GM12864 (cell line): ENCODE measurements around the gene DLL1.

ENCODE experiments used
- DNase-seq: peaks from one replicate; pipeline ENCODE4 v3.0.0-alpha.2; 2011; ENCODE audit warnings: low read depth
- H3K4me3 ChIP-seq: 2 replicates; pipeline ENCODE4 v1.5.1; 2011; ENCODE audit warnings: mild to moderate bottlenecking, low read depth, low read length, control low read depth
- TF ChIP-seq, protein P1 (sequence below): IDR thresholded peaks from 2 replicates; pipeline ENCODE4 v1.5.1; 2011; ENCODE audit warnings: low read depth, mild to moderate bottlenecking, moderate library complexity, low read length, control low read depth, inconsistent platforms; ENCODE audit errors: missing control alignments

The DLL1 gene

DNA sequence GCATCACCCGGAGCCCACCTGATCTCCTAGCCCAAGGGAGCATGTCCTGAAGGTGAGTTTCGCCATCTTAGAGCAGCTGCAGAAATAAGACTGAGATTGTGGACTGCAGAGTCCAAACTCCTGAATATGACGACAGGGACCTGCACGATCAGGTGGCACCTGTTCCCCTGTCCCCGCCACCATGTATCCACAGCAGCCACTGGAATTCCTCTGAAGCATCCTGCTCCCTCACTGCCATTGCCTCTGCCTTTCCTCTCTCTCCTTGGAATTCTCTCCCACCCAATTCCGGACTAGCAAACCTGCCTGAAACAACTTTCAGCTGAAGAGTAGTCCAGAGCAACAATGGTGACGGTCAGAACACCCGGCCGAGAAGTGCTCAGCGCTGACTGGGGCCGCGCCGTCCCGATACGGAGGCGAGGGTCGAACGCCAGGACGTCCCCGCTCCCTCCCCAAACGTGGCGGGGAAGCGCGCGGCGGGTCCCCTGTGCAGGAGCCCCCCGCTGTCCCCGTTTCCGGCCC, 15.0 kb upstream of the DLL1 start:
- TF ChIP-seq, protein P1, sequence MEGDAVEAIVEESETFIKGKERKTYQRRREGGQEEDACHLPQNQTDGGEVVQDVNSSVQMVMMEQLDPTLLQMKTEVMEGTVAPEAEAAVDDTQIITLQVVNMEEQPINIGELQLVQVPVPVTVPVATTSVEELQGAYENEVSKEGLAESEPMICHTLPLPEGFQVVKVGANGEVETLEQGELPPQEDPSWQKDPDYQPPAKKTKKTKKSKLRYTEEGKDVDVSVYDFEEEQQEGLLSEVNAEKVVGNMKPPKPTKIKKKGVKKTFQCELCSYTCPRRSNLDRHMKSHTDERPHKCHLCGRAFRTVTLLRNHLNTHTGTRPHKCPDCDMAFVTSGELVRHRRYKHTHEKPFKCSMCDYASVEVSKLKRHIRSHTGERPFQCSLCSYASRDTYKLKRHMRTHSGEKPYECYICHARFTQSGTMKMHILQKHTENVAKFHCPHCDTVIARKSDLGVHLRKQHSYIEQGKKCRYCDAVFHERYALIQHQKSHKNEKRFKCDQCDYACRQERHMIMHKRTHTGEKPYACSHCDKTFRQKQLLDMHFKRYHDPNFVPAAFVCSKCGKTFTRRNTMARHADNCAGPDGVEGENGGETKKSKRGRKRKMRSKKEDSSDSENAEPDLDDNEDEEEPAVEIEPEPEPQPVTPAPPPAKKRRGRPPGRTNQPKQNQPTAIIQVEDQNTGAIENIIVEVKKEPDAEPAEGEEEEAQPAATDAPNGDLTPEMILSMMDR = no peak
- peak overlapping the region; percentile 97 for H3K4me3 ChIP-seq
- no peak for DNase-seq

DNA sequence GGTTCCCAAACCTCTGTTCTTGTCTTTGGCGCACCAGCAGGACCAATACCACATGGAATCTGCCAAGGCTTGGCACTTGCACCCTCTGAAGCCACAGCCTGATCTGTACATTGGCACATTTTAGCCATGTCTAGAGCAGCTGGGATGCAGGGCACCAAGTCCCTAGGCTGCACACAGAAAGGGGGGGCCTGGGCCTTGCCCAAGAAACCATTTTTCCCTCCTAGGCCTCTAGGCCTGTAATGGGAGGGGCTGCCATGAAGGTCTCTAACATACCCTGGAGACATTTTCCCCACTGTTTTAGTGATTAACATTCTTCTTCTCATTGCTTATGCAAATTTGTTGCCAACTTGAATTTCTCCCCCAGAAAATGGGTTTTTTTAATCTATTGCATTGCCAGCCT, 10.3 kb upstream of the DLL1 start:
- TF ChIP-seq, protein P1 = no peak
- no peak for DNase-seq
- H3K4me3 ChIP-seq = no peak overlapping the region

DNA sequence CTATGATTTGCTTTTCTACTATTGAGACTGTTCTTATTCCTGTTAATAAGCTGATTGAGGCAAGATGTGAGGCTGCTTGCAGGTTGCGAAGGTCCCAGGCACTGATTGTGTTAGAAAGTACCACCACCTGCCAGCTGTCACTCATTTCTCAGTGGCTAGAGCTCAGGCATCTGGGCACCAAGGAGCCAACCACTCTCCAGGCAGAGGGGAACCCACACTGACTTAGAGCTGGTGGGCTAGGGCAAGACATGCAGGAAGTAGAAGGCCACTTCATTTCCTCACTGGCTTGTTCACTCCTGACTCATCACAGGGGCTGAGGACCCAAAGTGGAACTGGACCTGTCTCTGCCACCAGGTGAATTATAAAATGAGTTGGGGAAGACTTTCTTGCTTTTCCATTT, 7.8 kb upstream of the DLL1 start:
- no peak for DNase-seq
- TF ChIP-seq, protein P1 = no peak
- H3K4me3 ChIP-seq = no peak overlapping the region

DNA sequence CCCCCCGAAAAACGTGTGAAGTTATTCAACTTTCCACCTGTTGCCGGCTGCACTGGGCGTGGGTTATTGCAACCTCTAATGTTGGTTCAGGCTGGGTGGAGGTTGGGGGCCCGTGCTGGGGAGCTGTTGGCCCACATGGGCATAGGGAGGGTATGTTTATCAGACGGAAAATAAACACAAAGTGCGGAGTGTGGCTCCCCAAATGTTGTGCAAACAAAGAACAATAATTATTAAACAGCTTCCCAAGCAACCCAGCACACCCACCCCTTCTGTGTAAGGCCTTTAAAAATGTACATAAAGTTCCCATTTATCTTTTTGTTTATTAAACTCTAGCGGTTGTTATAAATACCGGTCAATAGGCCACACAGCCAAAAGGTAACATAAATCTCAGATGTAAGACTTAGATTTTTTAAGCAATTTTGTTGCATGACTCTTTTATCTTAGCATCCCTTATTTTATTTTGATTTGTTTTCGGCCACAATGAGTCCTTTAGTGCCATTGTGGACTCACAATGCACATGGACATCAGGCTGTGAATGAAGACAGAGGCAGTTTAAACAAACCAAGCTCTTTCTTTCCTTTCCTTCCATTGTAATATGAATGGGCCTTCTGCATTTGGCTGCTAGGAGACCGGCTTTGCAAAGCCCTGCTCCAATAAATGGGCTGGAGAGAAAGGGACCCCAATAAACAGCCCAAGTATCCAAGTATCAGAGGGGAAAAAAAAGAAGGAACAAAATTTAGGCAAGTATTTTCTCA, 6.9 kb upstream of the DLL1 start:
- TF ChIP-seq, protein P1 = no peak
- DNase-seq = no peak
- H3K4me3 ChIP-seq = no peak overlapping the region

DNA sequence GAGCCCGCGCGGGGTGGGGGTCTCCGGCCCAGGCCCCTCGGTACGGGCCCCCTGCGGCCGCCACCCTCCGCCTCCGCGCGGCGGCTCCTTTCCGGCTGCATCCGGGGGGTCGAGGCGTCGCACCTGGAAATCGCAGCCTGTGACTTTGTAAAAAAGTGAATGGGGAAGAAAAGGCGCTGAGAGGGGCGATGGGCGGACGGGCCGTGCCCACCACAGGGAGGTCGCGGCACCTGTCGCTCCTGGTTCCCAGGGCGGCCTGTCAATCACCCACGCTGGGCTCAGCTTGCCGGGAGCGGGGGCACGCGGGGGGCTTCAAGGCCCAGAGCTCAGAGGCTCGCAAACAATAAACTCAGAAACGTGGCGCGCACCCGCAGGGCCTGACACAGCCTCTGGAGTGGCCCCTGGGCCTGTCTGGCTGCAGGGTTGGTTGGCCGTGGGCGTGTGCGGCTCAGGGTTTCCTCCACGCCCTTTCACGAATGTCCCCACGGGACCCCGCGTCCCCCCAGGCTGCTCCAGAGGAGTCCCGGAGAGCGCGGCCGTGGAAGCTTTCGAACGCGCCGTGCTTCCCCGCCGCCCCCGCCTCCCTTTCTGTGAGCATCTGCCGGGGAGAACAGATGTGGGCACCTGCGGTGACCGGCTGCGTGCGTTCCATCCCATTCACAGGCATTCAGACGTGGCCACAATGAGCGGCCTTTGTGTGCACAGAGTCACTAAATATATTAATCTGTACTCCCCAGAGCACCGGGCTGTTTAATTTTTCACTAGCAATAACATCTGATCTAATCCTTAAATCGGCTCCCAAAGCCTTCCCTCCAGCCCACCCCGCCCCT, 6.1 kb upstream of the DLL1 start:
- no peak for DNase-seq
- no peak overlapping the region for H3K4me3 ChIP-seq

DNA sequence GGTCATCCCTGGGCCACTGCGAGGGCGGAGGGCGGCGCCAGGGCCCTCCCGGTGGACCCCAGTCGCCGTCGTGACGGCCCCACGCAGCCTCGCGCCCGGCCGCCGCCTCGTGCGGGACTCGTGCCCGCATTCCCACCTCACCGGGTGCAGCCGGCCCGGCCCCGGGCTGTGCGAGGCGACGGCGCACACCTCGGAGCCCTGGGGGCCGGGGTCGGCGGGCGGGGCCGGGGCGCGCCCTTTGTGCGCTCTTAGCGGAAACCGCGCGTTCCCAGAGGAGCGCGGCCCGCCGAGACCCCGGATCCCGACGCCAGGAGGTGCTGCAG, 5.5 kb upstream of the DLL1 start:
- TF ChIP-seq, protein P1 = no peak
- no peak overlapping the region for H3K4me3 ChIP-seq
- no peak for DNase-seq

More for the DNA sequence above, 6.1 kb upstream of the DLL1 start:
- TF ChIP-seq, protein P1 = no peak
